H1 (cell line): Measurements from ENCODE around the gene RPP30. TPM values are rescaled to one million over a fixed set of nuclear protein-coding genes. Genes with fewer than 3 reads are reported as not detected.

Experiments
- CREB1 ChIP-seq: IDR thresholded peaks from 2 replicates; pipeline ENCODE4 v1.6.1; 2012; ENCODE audit warnings: inconsistent platforms
- EZH2 ChIP-seq: fragments of 200-600 bp; sonication (generic); IDR thresholded peaks from 2 replicates; pipeline ENCODE4 v1.7.1; 2012; ENCODE audit warnings: low read depth, mild to moderate bottlenecking, moderate library complexity, low read length, inconsistent platforms; ENCODE audit not compliant: severe bottlenecking
- RBBP5 ChIP-seq: IDR thresholded peaks from 2 replicates; pipeline ENCODE4 v1.7.1; 2012; ENCODE audit warnings: low read depth, mild to moderate bottlenecking, inconsistent platforms, low read length, moderate library complexity, borderline replicate concordance
- TAF7 ChIP-seq: optimal IDR thresholded peaks from 2 replicates; pipeline ENCODE3; 2011; ENCODE audit warnings: low read depth, mild to moderate bottlenecking, inconsistent platforms, low read length, moderate library complexity, borderline replicate concordance
- polyA plus RNA-seq, 7 experiments: library from polyadenylated mRNA; depleted of rRNA in 3 of 7; stranded (reverse) in 5 of 7; unstranded in 2 of 7; fragments of >200 nt in 5 of 7; fragments of 200-250 nt in 2 of 7; gene quantifications; 1 replicate in 5 of 7; 2 replicates in 1 of 7; 4 replicates in 1 of 7; pipeline versions ENCODE4 v1.2.1 to v1.2.3, GENCODE V29; 2011 to 2013; ENCODE audit warnings: missing spikeins in 2 of 7, mixed read lengths in 2 of 7
- total RNA-seq: library from RNA; stranded (reverse); fragmentation: NEBNext Ultra II Directional; extraction: Animal tissue kit (Norgen Biotek cat#: 25700); gene quantifications from 2 replicates; pipeline ENCODE4 v1.2.1, GENCODE V29; 2021

RPP30 gene
- total and polyA plus RNA-seq, 2 of the 8 experiments (the other 6 are each of a cell fraction or from before 2014, with no cell fraction given), result 38.9 to 79.7 TPM

DNA sequence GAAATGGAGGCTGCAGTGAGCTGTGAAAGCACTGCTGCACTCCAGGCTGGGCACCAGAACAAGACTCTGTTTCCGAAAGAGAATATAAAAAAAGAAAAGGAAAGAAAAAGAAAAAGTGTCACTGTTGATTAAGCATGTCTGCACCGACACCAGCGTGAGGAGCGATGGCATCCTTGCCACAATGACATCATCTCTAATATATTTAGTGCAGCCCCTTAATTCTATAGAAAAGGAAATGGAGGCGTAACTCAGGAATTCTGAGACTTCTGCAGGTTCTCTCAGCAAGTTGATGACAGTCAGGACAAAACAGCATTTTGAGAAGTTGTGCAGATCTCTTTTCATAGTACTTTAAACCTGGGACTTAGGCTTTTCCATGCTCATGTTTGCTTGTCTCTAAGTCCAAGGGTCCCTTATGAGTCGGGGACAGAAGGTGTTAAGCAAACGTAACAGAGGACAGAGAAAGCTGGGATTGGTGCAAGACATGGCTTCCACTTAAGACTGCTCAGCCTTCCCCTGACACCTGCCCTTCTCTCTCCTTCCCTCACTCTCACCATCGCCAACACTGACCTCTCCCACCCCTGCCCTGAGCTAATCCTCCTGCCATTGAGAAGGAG, 66.0 kb downstream of the RPP30 start (continued):
- TF ChIP-seq TAF7, result no peak
- no peak for TF ChIP-seq EZH2
- no peak for TF ChIP-seq RBBP5
- no peak for TF ChIP-seq CREB1
